ENCODE measurements around the gene LKAAEAR1.

The LKAAEAR1 gene

GRCh38 chr20:64114356-64114971 lies 30.3 kb upstream of the LKAAEAR1 start:
- Mint-ChIP-seq H3K27ac (no peak overlapping the region), H3K9me3 (no peaks in the 10 kb centered on the region), H3K4me1 (peaks cover 7% of the 10 kb centered on the region), H3K27me3 (no peaks in the 10 kb centered on the region), H3K4me3 (no peak overlapping the region)
- ATAC-seq = no peak
- peak in 1 of 2 donors; percentile 7 for DNase-seq

DNA sequence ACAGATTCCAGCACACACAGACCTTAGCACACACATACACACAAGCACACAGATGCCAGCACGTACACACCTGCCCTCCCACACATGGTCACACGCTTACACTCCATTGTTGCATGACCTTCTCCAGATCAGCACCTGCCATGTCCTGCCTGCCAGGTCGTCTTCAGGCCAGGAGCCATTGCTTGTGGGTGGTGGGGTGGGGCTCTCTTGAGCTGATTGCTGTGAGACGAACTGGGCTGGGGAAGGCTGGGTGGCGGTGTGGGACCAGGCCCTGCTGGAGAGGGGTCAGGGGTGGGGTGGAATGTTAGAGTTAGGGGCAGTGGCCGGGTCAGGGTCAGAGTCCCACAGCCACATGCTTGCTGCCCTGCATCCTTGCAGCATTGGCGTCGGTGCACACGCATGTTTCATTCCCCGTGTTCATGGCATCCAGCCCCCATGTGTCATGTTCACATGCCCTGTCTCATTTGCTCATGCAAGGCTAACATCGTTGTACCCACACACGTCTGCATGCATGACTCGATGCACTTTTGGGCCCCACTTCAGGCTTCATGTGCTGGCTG lies 29.7 kb upstream of the LKAAEAR1 start:
- no peaks in the 10 kb centered on the region for H3K9me3 Mint-ChIP-seq
- peaks cover 6% of the 10 kb centered on the region for H3K4me1 Mint-ChIP-seq
- H3K4me3 Mint-ChIP-seq = no peak overlapping the region
- ATAC-seq (no peak), DNase-seq (no peak)
- H3K27me3 Mint-ChIP-seq = no peaks in the 10 kb centered on the region
- H3K27ac Mint-ChIP-seq = no peak overlapping the region

DNA sequence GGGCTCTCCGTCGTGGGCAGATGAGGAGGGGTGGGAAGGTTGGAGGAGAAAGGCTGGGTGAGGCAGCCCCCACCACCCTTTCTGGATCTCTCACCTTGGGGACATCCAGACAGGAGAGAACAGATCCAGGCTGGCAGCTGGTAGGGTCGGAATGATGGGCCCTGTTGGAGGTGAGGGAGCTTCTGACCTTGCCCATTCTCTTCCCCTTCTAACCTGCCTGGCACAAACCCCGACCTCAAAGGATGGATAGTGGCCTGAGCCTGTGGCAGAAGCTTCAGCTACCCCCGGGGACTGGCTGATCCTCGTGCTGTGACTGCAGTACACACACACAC lies 29.2 kb upstream of the LKAAEAR1 start:
- Mint-ChIP-seq H3K4me1 (peaks cover 6% of the 10 kb centered on the region), H3K27ac (no peak overlapping the region)

DNA sequence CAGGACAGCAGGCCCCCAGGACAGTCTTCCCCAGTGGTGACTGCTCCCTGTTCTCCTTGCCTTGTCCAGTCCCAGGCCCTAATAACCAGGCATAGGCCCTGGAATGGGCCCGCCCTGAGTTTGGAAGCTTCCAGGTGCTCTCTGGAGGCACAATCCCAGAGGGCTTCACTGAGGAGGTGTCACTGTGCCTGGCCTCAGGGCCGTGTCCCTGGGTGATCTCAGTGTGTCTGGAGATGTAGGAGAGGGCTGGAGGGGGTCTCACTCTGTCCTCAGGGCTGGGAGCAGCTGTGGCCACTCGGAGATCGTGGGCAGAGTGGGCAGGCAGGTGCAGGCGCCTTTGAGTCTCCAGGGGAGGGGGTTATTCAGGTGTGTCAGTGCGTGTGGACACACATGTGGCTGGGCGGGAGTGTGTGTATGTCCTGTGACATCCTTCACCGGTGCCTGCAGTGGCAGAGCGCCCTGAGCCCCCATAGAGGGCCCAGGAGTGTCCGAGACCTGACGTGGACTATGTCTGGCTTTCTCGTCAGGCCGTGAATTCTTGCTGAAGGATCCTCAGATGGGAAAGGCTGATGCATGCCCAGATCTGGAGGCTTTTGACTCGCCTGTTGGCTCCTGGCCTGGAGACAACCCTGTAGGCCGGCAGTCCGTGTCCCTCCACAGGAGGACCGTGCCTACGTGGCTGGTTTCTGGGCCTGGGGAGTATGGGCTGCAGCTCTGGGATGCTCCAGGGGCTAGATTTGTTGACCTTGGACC lies 28.7 kb upstream of the LKAAEAR1 start:
- Mint-ChIP-seq H3K27me3 (no peaks in the 10 kb centered on the region), H3K27ac (peak overlapping the region in 1 of 2 donors; percentile 54), H3K9me3 (no peaks in the 10 kb centered on the region), H3K4me3 (no peak overlapping the region), H3K4me1 (peaks cover 6% of the 10 kb centered on the region)
- DNase-seq (no peak), ATAC-seq (no peak)

More for the DNA sequence above, 29.2 kb upstream of the LKAAEAR1 start:
- Mint-ChIP-seq H3K27me3 (no peaks in the 10 kb centered on the region), H3K4me3 (no peak overlapping the region), H3K9me3 (no peaks in the 10 kb centered on the region)
- no peak for DNase-seq
- no peak for ATAC-seq

GRCh38 chr20:64111841-64112641 lies 27.8 kb upstream of the LKAAEAR1 start:
- DNase-seq (peak in 1 of 2 donors; percentile 8), ATAC-seq (no peak)
- peak overlapping the region in 1 of 2 donors; percentile 65 for H3K27ac Mint-ChIP-seq
- no peak overlapping the region for H3K4me3 Mint-ChIP-seq
- H3K4me1 Mint-ChIP-seq = peaks cover 11% of the 10 kb centered on the region
- no peaks in the 10 kb centered on the region for H3K9me3 Mint-ChIP-seq
- no peaks in the 10 kb centered on the region for H3K27me3 Mint-ChIP-seq

DNA sequence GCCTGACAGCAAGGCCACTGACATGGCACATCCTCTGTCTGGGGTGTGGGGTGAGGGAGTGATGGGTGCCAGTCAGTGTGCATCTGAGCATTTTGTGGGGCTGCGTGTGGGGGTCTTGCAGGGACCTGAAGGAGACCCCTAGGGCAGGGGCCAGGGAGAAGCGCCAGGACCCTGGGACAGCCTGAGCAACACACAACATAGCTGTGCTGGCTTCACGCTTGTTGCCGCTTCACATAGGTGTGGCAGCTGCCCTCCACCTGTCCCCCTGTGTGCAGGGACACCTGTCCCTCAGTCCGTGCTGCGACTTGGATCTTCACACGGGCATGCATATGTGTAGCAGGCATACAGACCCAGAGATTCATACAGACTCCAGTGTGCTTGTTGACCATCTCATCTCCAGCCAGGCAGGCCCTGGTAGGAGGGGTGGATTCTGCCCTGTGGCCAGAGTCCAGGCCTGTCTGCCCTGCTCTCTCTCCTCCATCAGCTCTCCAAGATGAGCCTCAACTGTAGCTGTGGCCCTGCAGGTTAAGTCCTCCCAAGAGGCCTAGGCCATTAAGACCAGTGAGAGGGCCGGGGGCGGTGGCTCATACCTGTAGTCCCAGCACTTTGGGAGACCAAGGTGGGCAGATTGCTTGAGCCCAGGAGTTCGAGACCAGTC lies 26.3 kb upstream of the LKAAEAR1 start:
- Mint-ChIP-seq H3K4me3 (no peak overlapping the region), H3K27me3 (no peaks in the 10 kb centered on the region), H3K27ac (no peak overlapping the region), H3K9me3 (no peaks in the 10 kb centered on the region), H3K4me1 (peaks cover 11% of the 10 kb centered on the region)
- ATAC-seq (no peak), DNase-seq (no peak)

- ATAC-seq = no peak
These were observed 25.7 kb upstream of the LKAAEAR1 start for GRCh38 chr20:64109831-64110391.

GRCh38 chr20:64108731-64109681 lies 24.8 kb upstream of the LKAAEAR1 start:
- no peak for ATAC-seq
- peak in 1 of 2 donors; percentile 9 for DNase-seq
- H3K4me3 Mint-ChIP-seq = no peak overlapping the region
- peaks cover 11% of the 10 kb centered on the region for H3K4me1 Mint-ChIP-seq
- no peak overlapping the region for H3K27ac Mint-ChIP-seq
- H3K27me3 Mint-ChIP-seq = peaks cover 2% of the 10 kb centered on the region
- H3K9me3 Mint-ChIP-seq = no peaks in the 10 kb centered on the region

More at GRCh38 chr20:64109831-64110391, 25.7 kb upstream of the LKAAEAR1 start:
- Mint-ChIP-seq H3K4me1 (peaks cover 11% of the 10 kb centered on the region), H3K27me3 (no peaks in the 10 kb centered on the region), H3K4me3 (no peak overlapping the region), H3K27ac (no peak overlapping the region), H3K9me3 (no peaks in the 10 kb centered on the region)
- no peak for DNase-seq

DNA sequence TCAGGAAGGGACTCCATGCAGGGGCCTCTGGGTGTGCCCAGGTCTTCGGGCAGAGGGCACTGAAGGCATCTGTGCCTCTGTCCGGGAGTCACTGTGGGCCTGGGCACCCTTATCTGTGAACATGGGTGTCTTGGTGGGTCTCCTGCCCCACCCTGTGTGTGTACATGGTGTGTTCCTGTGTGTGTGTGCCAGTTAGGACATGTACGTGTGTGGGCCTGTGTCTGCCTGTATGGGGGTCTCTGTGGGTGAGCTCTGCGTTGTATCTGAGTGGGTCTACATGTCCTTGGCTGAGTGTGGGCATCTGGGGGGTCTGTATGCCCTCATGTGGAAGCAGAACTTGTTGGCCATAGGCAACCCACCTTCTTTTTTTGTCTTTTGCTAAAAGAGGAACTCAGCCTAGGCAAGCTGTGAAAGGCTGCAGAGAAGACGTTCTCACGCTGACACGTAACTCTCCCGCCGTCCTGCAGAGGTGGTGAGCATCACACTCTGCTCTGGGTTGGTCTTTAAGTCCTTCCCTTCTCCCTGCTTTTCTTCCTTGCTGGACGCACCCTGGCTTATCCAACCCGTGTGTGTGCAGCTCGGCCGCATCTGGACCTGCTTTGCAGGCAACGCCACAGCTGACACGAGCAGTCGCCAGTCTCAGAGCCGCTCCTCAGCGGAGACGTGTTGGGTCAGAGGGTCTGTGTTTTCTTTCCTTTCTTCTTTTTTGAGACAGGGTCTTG lies 23.7 kb upstream of the LKAAEAR1 start:
- H3K27ac Mint-ChIP-seq = no peak overlapping the region
- peaks cover 15% of the 10 kb centered on the region for H3K4me1 Mint-ChIP-seq
- H3K4me3 Mint-ChIP-seq = no peak overlapping the region
- H3K27me3 Mint-ChIP-seq = peaks cover 13% of the 10 kb centered on the region
- ATAC-seq (peak; percentile 13), DNase-seq (peak in 1 of 2 donors; percentile 7)
- no peaks in the 10 kb centered on the region for H3K9me3 Mint-ChIP-seq

GRCh38 chr20:64106981-64107735 lies 23.0 kb upstream of the LKAAEAR1 start, which contains the start of gene NPBWR2:
Gene NPBWR2 (minus strand): TSS chr20:64107565. CDS start chr20:64106831, 734 bp downstream.
- DNase-seq (peak; percentile 1 to 24), ATAC-seq (peak; percentile 62)
- no peak within 1 kb of the TSS for H3K4me3 Mint-ChIP-seq
- H3K27ac Mint-ChIP-seq = no peak within 1 kb of the TSS
- peaks cover 17% of the 10 kb centered on the region for H3K4me1 Mint-ChIP-seq
- H3K27me3 Mint-ChIP-seq = peaks cover 19% of the 10 kb centered on the region
- no peaks in the 10 kb centered on the region for H3K9me3 Mint-ChIP-seq

DNA sequence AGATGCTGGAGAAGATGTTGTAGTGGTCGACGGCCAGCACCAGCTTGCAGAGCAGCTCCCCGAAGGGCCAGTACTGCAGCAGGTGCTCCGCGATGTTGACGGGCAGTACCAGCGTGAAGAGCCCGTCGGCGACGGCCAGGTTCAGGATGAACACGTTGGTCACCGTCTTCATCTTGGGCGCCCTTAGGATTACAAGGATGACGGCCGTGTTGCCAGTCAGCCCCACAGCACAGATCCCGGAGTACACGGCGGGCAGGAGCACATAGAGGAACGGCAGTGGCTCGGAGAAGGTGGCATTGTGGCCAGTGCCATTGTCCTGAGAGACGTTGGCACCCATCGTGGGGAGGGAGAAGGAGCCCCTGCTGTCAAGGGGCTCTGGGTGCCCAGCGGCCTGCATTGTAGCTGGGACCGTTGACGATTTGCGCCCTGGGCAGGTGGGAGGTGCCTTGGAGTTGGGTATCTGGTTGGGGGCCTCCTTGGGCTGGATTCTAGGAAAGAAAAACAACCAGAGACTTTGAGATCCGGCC lies 22.3 kb upstream of the LKAAEAR1 start:
- no peak overlapping the region for H3K27ac Mint-ChIP-seq
- H3K4me3 Mint-ChIP-seq = no peak overlapping the region
- DNase-seq = peak; percentile 0 to 7
- no peak for ATAC-seq
- peaks cover 24% of the 10 kb centered on the region for H3K27me3 Mint-ChIP-seq
- H3K9me3 Mint-ChIP-seq = no peaks in the 10 kb centered on the region
- peaks cover 21% of the 10 kb centered on the region for H3K4me1 Mint-ChIP-seq

DNA sequence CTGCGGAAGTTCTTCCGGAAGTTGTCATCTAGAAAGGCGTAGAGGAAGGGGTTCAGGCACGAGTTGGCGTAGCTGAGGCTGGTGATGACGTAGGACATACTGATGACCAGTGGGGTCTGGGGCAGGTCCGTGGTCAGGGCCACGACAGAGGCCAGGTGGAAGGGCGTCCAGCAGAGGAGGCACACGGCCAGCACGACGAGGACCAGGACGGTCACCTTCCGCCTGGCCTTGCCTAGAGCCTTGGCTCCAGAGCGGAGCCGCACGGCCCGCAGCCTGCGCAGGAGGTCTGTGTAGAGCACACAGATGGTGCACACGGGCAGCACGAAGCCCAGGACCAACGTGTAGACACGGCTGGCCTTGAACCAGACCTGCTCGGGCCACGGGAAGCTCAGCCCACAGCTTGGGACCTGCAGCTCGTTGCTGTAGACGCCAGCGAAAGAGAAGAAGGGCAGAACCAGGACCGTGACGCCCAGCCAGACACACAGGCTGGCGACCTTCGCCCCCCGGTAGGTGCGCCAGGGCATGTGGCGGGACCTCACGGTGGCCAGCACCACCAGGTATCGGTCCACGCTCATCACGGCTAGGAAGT lies 21.7 kb upstream of the LKAAEAR1 start:
- ATAC-seq (no peak), DNase-seq (no peak)
- no peaks in the 10 kb centered on the region for H3K9me3 Mint-ChIP-seq
- H3K4me1 Mint-ChIP-seq = peaks cover 27% of the 10 kb centered on the region
- peak overlapping the region in 1 of 2 donors; percentile 47 for H3K27ac Mint-ChIP-seq
- no peak overlapping the region for H3K4me3 Mint-ChIP-seq
- H3K27me3 Mint-ChIP-seq = peaks cover 30% of the 10 kb centered on the region

Data from stimulated activated naive CD8-positive, alpha-beta T cell treated with anti-CD3 and anti-CD28 coated beads, Interleukin-15, amount 100 ng/mL, for 72 hours (primary cell).